SK-N-SH treated with all-trans-retinoic acid at 6 μM for 48 hours (cell line): ENCODE results near the gene ING1.

Experiments used
- ARNTL ChIP-seq: fragments of 450-650 bp; formaldehyde crosslinking; IDR thresholded peaks from 2 replicates; pipeline ENCODE4 v1.5.0; 2020; ENCODE audit warnings: low read depth, mild to moderate bottlenecking, moderate library complexity, borderline replicate concordance
- CREB5 ChIP-seq: fragments of 250-450 bp; sonication (Bioruptor Pico); IDR thresholded peaks from 2 replicates; pipeline ENCODE4 v1.5.1; 2020; ENCODE audit warnings: low read depth, mild to moderate bottlenecking, moderate library complexity
- CSDC2 ChIP-seq: fragments of 250-450 bp; sonication (Bioruptor Pico); IDR thresholded peaks from 2 replicates; pipeline ENCODE4 v1.5.0; 2020; ENCODE audit warnings: mild to moderate bottlenecking, moderate library complexity
- CSRNP3 ChIP-seq: fragments of 250-450 bp; sonication (Bioruptor Pico); IDR thresholded peaks from 2 replicates; pipeline ENCODE4 v1.5.1; 2021; ENCODE audit warnings: mild to moderate bottlenecking, moderate library complexity
- PATZ1 ChIP-seq: fragments of 250-450 bp; sonication (Bioruptor Pico); IDR thresholded peaks from 2 replicates; pipeline ENCODE4 v1.8.0; 2020; ENCODE audit warnings: mild to moderate bottlenecking, moderate library complexity, borderline replicate concordance
- RARB ChIP-seq: fragments of 250-450 bp; sonication (Bioruptor Pico); IDR thresholded peaks from 2 replicates; pipeline ENCODE4 v1.8.0; 2021; ENCODE audit warnings: mild to moderate bottlenecking, moderate library complexity
- TCF4 ChIP-seq: fragments of 250-450 bp; sonication (Bioruptor Pico); IDR thresholded peaks from 2 replicates; pipeline ENCODE4 v1.8.0; 2021; ENCODE audit warnings: mild to moderate bottlenecking, moderate library complexity, borderline replicate concordance
- TOX ChIP-seq: fragments of 250-450 bp; sonication (Bioruptor Pico); IDR thresholded peaks from 2 replicates; pipeline ENCODE4 v1.8.0; 2021; ENCODE audit warnings: mild to moderate bottlenecking, moderate library complexity, borderline replicate concordance
- TSHZ2 ChIP-seq: fragments of 250-450 bp; sonication (Bioruptor Pico); IDR thresholded peaks from 2 replicates; pipeline ENCODE4 v1.5.0; 2020; ENCODE audit warnings: mild to moderate bottlenecking, moderate library complexity
- ZNF565 ChIP-seq: fragments of 450-650 bp; formaldehyde crosslinking; conservative IDR thresholded peaks from 2 replicates; pipeline ENCODE4 v1.5.0; 2020; ENCODE audit warnings: low read depth, mild to moderate bottlenecking, moderate library complexity
- ZNF70 ChIP-seq: fragments of 450-650 bp; formaldehyde crosslinking; IDR thresholded peaks from 2 replicates; pipeline ENCODE4 v1.5.0; 2020; ENCODE audit warnings: mild to moderate bottlenecking, moderate library complexity

GRCh38 chr13:110756219-110756631, 42.7 kb downstream of the ING1 start:
- TF ChIP-seq TOX (CRISPR knock-in tag) (no peak), RARB (CRISPR knock-in tag) (no peak), PATZ1 (CRISPR knock-in tag) (no peak), ARNTL (CRISPR knock-in tag) (no peak), ZNF565 (no peak), CREB5 (CRISPR knock-in tag) (no peak), TSHZ2 (CRISPR knock-in tag) (no peak), CSRNP3 (no peak), ZNF70 (CRISPR knock-in tag) (no peak), TCF4 (CRISPR knock-in tag) (no peak), CSDC2 (CRISPR knock-in tag) (no peak)
